ENCODE results near the gene RHBDF1.
"Not testable (repeated sequence)": the region's sequence is repeated elsewhere in the genome, so short reads cannot be mapped to it uniquely, and the experiment has no call there.

RHBDF1 gene

DNA sequence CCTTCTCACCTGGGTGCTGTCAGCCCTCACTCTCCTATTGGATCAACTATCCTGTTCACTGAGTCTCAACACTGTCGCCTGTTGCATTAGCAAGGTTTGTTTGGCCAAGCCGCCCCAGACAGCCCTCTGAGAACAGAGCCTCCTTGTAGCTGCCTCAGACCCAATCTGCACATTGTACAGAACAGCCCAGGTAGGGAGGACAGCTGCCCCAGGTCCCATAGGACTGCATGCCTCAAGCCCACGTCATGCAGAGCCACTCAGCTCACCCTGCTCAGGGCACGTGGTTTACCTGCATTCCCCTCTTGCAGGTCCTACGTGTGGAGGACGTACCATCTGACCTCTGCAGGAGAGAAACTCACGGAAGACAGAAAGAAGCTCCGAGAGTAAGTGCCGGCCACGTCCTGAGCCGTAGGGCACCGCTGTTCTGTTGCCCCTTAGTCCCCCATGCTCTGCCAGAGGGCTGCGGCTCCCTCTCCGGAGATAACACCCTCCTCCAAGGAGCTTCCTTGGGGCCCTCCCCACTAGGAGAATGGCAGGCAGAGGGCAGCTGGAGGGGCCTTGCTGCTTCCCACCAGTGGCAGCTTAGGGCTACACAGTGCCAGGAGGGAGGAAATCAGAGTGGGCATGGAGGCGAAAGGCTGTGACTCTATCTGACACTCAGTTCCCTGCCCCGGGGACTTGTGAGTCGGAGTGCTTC lies 16.1 kb downstream of the RHBDF1 start:
- no peak for DNase-seq

- no peak for DNase-seq
Measured at GRCh38 chr16:55571-56136, 16.8 kb downstream of the RHBDF1 start.

- DNase-seq, result no peak
Measured at GRCh38 chr16:54237-54581, 18.2 kb downstream of the RHBDF1 start.

- DNase-seq, result peak; percentile 99
Measured at GRCh38 chr16:53346-54236, 18.8 kb downstream of the RHBDF1 start, which contains the start of the genes POLR3K and SNRNP25. POLR3K (minus strand) TSS chr16:53608; CDS start chr16:53586, 22 bp downstream. SNRNP25 (plus strand) TSS chr16:53828; CDS start chr16:54017, 189 bp downstream.

DNA sequence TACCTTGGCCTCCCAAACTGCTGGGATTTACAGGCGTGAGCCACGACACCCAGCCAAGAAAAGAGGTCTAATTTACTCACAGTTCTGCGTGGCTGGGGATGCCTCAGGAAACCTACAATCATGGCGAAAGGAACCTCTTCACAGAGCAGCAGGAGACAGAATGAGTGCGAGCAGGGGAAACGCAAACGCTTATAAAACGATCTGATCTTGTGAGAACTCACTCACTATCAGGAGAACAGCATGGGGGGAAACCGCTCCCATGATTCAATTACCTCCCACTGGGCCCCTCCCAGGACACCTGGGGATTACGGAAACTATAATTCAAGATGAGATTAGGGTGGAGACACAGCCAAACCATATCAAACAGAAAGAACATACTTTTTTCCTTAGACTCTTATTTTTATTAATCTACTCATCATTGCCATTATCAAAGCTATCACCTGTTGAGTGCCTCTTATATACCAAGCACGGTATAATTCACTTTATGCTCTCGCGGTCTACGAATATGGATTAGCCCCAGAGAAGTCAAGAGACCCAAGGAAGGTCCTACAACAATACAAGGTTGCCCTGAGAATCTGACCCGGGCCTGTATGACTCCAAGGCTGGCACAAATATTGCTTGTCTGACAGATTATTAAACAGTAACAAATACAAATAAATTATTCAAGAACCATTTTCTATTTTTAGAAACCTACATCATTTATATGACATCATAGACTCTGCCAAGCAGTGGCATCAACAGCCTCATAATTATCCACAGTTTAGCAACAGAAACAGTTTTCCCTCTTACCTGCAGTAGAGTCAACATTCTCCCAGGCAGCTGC lies 21.5 kb downstream of the RHBDF1 start:
- no peak for DNase-seq

DNA sequence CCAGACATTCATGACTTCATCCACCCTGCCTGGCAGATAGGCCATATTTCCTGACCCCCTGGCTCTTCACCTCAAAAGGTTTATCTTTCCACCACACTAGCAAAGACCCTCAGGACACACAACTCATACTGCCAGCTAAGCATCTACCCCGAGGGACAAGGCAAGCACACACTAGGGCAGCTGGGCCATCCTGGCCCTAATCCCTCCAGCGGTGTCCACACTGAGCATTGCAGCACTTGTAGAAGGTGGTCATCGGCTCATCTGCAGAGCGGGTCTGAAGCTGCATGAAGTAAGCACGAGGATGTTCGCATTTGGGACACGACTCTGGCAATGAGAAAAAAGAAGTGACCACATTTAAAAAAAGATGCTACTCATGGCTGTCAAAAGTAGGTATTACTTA lies 25.2 kb downstream of the RHBDF1 start:
- DNase-seq, result no peak

DNA sequence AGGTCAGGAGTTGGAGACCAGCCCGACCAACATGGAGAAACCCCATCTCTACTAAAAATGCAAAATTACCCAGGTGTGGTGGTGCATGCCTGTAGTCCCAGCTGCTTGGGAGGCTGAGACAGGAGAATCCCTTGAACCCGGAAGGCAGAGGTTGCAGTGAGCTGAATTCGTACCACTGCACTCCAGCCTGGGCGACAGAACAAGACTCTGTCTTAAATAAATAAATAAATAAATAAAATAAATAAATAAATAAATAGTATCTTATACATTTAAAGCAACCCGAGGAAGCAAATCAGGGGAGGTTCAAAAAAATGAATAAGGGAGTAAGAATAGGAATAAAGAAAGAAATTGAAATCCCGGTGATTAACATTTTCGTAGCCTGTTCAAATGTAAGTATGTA lies 25.9 kb downstream of the RHBDF1 start:
- DNase-seq, result not testable (repeated sequence)

- no peak for DNase-seq
Measured at GRCh38 chr16:45454-45853, 27.0 kb downstream of the RHBDF1 start.

DNA sequence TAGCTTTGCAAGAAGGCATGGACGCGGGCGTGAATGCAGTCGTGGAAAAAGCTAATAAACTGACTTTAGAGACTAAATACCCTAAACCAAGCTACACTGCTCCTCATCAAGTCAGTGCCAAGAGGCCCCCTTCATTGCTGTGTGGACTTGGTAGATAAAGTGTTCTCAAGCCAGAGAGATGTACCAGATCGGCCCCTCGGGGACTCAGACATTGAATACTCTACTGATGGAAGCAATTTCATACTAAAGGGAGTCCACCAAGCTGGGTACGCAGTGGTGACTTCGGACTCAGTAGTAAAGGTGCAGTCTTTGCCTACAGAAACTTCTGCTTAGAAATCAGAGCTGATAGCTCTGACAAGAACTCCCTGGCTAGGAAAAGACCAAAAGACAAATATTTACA lies 27.8 kb downstream of the RHBDF1 start:
- no peak for DNase-seq

GRCh38 chr16:43294-43693 lies 29.1 kb downstream of the RHBDF1 start:
- no peak for DNase-seq

GRCh38 chr16:42691-43090 lies 29.7 kb downstream of the RHBDF1 start:
- DNase-seq, result no peak

- DNase-seq, result no peak
Measured at GRCh38 chr16:42069-42457, 30.4 kb downstream of the RHBDF1 start.

- no peak for DNase-seq
Measured at GRCh38 chr16:41439-42068, 30.9 kb downstream of the RHBDF1 start.

GRCh38 chr16:38941-39892 lies 33.2 kb downstream of the RHBDF1 start:
- DNase-seq, result peak; percentile 79

- not testable (repeated sequence) for DNase-seq
Measured at GRCh38 chr16:38206-38605, 34.2 kb downstream of the RHBDF1 start.

- no peak for DNase-seq
Measured at GRCh38 chr16:37511-37910, 34.9 kb downstream of the RHBDF1 start.

DNA sequence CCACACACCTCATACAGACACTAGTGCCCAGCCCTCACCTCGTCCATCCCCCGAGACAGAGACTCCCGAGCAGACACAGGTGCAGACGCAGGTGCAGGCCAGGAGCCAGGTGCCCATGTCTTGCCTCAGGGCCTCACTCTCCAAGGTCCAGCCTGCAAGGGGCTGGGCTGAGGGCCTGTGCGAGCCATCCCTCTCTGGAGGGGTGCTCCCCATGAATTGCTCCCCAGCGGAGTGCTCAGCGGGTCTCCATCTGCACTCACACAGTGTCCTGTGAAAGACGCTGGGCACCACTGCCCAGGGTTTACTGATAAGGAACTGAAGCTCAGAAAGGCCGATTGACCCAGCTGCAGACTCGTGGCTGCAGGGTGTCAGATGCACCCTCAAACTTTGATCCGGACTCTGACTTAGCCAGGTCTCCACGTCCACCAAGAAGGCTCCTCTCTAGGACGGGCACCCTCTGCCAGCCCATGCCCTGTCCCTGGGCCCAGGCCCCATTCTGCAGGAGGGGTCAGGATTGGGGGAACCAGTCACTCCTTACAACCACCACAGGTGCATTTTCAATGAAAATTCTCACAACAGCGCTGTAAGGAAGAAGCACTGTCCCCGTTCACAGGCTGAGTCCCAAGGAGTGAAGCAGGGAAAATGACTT lies 36.0 kb downstream of the RHBDF1 start:
- DNase-seq, result no peak

DNA sequence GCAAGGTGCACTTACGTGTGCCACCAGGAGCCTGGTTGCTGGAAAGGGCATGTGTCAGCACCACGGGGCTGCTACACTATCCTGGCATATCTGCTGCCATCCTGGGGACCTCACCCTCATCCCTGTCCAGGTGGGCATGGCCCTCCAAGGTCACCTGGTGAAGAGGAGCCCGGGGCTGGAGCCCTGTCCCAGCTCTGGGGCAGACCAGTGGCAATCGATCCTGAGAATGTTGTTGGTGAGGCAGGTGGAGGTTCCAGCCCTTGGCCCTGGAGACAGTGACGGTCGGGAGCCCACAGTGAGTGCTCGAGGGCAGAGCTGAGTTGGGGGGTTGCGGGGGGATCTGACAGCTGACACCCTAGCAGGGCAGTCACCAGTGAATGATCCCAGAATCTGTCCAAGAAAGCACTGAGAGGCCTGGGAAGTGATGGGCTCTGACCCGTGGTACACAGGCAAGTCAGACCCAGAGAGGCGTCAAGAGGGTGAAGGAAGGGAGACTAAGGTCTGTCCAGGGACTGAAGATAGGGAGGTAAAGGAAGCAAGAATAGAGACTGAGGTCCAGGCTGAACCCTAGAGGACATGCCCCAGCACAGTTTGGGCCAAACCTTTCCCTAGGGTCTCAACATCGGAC lies 36.6 kb downstream of the RHBDF1 start:
- DNase-seq, result no peak

GRCh38 chr16:35011-35677 lies 37.3 kb downstream of the RHBDF1 start:
- no peak for DNase-seq

DNA sequence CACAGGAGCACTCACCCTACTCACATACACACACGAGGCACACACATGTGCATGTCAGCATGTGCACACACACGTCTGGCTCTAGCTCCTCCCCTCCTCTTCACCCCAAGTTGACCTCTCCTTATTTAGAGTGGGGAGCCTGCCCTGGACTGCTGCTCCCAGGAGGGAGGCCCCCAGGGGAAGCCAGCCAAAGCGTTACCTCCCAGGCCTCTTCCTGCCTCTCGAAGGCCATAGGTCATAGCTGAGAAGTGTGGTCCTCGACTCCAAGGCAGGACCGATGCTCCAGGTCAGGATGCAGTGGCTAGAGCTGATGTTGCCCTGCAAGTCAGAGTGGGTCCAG lies 37.8 kb downstream of the RHBDF1 start:
- no peak for DNase-seq
